ENCODE results near the gene GABBR2. TPM values are rescaled to one million over a fixed set of nuclear protein-coding genes. Genes with fewer than 3 reads are reported as not detected.

The GABBR2 gene
- total and polyA plus RNA-seq, 9 of the 15 experiments (the other 6 are each of a cell fraction or from before 2014, with no cell fraction given): 0.15 to 1.9 (median 0.32) TPM

- TF ChIP-seq NFRKB (IDR thresholded peaks at IDR 0.05; ENCODE audit: low read depth): peak; percentile 95
- no peak for TF ChIP-seq ZFP1 (CRISPR knock-in tag; IDR thresholded peaks at IDR 0.05)
- peak; percentile 56; the same call in 1 of the 2 replicates for TF ChIP-seq E4F1 (CRISPR knock-in tag; IDR thresholded peaks at IDR 0.05; ENCODE audit: borderline replicate concordance)
- peak in 1 of 2 experiments; percentile 41; a peak in 1 of 4 replicates for TF ChIP-seq MLLT1 (IDR thresholded peaks at IDR 0.05)
- TF ChIP-seq POLR2G (IDR thresholded peaks at IDR 0.05; ENCODE audit: low read depth, low read length): peak; percentile 91
- no peak for TF ChIP-seq ZNF316 (IDR thresholded peaks at IDR 0.05)
- TF ChIP-seq PCBP2 (IDR thresholded peaks at IDR 0.05; ENCODE audit: low read depth, low read length, poor library complexity, severe bottlenecking): no peak
- no peak for TF ChIP-seq ZNF143 (CRISPR knock-in tag; IDR thresholded peaks at IDR 0.05)
- no peak for TF ChIP-seq USF1 (CRISPR knock-in tag; IDR thresholded peaks at IDR 0.05)
- TF ChIP-seq KLF13 (tag; IDR thresholded peaks at IDR 0.05; ENCODE audit: borderline replicate concordance, low read depth): peak; percentile 77
- TF ChIP-seq KDM5B (IDR thresholded peaks at IDR 0.05; ENCODE audit: insufficient replicate concordance, low read depth, low read length): no peak
- no peak for TF ChIP-seq SAFB2 (IDR thresholded peaks at IDR 0.05; ENCODE audit: borderline replicate concordance, low read depth, low read length, severe bottlenecking)
- TF ChIP-seq SP1 (CRISPR knock-in tag; IDR thresholded peaks at IDR 0.05): peak; percentile 92
- peak; percentile 73 for TF ChIP-seq C11orf30 (IDR thresholded peaks at IDR 0.05; ENCODE audit: low read depth)
- TF ChIP-seq CBFA2T2 (conservative IDR thresholded peaks at IDR 0.05): no peak
- TF ChIP-seq SPI1 (IDR thresholded peaks at IDR 0.05; ENCODE audit: borderline replicate concordance, low read depth, low read length): no peak
- 0 out of 4 replicates have a peak, but pooled peaks of 1 of the 2 experiments have one; percentile 10 for TF ChIP-seq FOXK2 (conservative IDR thresholded peaks at IDR 0.05 in 1 of 2, IDR thresholded peaks at IDR 0.05 in 1 of 2; ENCODE audit: low read depth in 2 of 2)
- peak; percentile 79 for TF ChIP-seq SUPT5H (IDR thresholded peaks at IDR 0.05)
- TF ChIP-seq ARID1B (IDR thresholded peaks at IDR 0.05): no peak
- no peak for TF ChIP-seq ZNF696 (CRISPR knock-in tag; conservative IDR thresholded peaks at IDR 0.05)
- no peak for TF ChIP-seq ZKSCAN3 (CRISPR knock-in tag; IDR thresholded peaks at IDR 0.05)
- TF ChIP-seq HMG20A (CRISPR knock-in tag; conservative IDR thresholded peaks at IDR 0.05): no peak
- no peak for TF ChIP-seq ESRRB (CRISPR knock-in tag; IDR thresholded peaks at IDR 0.05; ENCODE audit: borderline replicate concordance)
- TF ChIP-seq FOXK1 (CRISPR knock-in tag; IDR thresholded peaks at IDR 0.05; ENCODE audit: borderline replicate concordance): no peak
- TF ChIP-seq TRIM24 (IDR thresholded peaks at IDR 0.05): no peak
Measured at GRCh38 chr9:98255578-98256296, 453.0 kb downstream of the GABBR2 start, which contains the start of gene TBC1D2 (continued).

Measured in K562 (cell line).